Adipocyte (in vitro differentiated cells): ENCODE measurements around the gene THRB.
A peak's percentile ranks its signal among the peaks of the same experiment; 100 is the strongest.

Experiments
- DNase-seq: peaks from one replicate; pipeline ENCODE4 v3.0.0-alpha.2; 2015; ENCODE audit warnings: low read depth
- H3K27me3 ChIP-seq: replicated peaks from 2 replicates; pipeline ENCODE4 v1.7.0; 2013; ENCODE audit warnings: mild to moderate bottlenecking, low read length, moderate library complexity; ENCODE audit not compliant: control insufficient read depth, insufficient read depth
- H3K36me3 ChIP-seq: 2 replicates; pipeline ENCODE4 v1.7.0; 2013; ENCODE audit warnings: low read length, mild to moderate bottlenecking, moderate library complexity; ENCODE audit not compliant: control insufficient read depth, insufficient read depth, severe bottlenecking
- H3K4me1 ChIP-seq: 2 replicates; pipeline ENCODE4 v1.7.0; 2013; ENCODE audit warnings: mild to moderate bottlenecking, low read length, moderate library complexity; ENCODE audit not compliant: control insufficient read depth, insufficient read depth
- H3K4me3 ChIP-seq: 2 replicates; pipeline ENCODE4 v1.7.0; 2013; ENCODE audit warnings: mild to moderate bottlenecking, low read length, moderate library complexity
- H3K9ac ChIP-seq: 2 replicates; pipeline ENCODE4 v1.7.0; 2013; ENCODE audit warnings: mild to moderate bottlenecking, low read length, moderate library complexity
- H3K9me3 ChIP-seq: 2 replicates; pipeline ENCODE4 v1.7.0; 2013; ENCODE audit warnings: mild to moderate bottlenecking, low read length, moderate library complexity; ENCODE audit not compliant: control insufficient read depth

Gene THRB

GRCh38 chr3:24359102-24359501 is 135.5 kb downstream of the THRB start:
- Histone ChIP-seq H3K9me3 (no peaks in the 10 kb centered on the region), H3K36me3 (no peaks in the 10 kb centered on the region), H3K4me1 (peaks cover 20% of the 10 kb centered on the region), H3K4me3 (no peak overlapping the region), H3K9ac (no peak overlapping the region), H3K27me3 (no peaks in the 10 kb centered on the region)
- DNase-seq, result no peak

- Histone ChIP-seq H3K27me3 (no peaks in the 10 kb centered on the region), H3K36me3 (no peaks in the 10 kb centered on the region), H3K9me3 (no peaks in the 10 kb centered on the region), H3K9ac (no peak overlapping the region), H3K4me3 (no peak overlapping the region), H3K4me1 (peaks cover 9% of the 10 kb centered on the region)
- DNase-seq, result no peak
Measured at GRCh38 chr3:24357635-24358034, 137.0 kb downstream of the THRB start.

- Histone ChIP-seq H3K9ac (no peak overlapping the region), H3K4me3 (no peak overlapping the region), H3K36me3 (no peaks in the 10 kb centered on the region), H3K9me3 (no peaks in the 10 kb centered on the region), H3K4me1 (peaks cover 15% of the 10 kb centered on the region), H3K27me3 (no peaks in the 10 kb centered on the region)
- DNase-seq, result no peak
Measured at GRCh38 chr3:24355806-24356205, 138.8 kb downstream of the THRB start.

GRCh38 chr3:24354230-24354629 is 140.4 kb downstream of the THRB start:
- DNase-seq, result no peak
- Histone ChIP-seq H3K36me3 (no peaks in the 10 kb centered on the region), H3K9ac (no peak overlapping the region), H3K27me3 (no peaks in the 10 kb centered on the region), H3K4me3 (no peak overlapping the region), H3K9me3 (no peaks in the 10 kb centered on the region), H3K4me1 (peaks cover 15% of the 10 kb centered on the region)

- no peak overlapping the region for H3K9ac ChIP-seq
- DNase-seq, result no peak
- no peaks in the 10 kb centered on the region for H3K9me3 ChIP-seq
- H3K4me1 ChIP-seq, result peaks cover 15% of the 10 kb centered on the region
- H3K36me3 ChIP-seq, result no peaks in the 10 kb centered on the region
- H3K4me3 ChIP-seq, result no peak overlapping the region
- H3K27me3 ChIP-seq, result no peaks in the 10 kb centered on the region
Measured at GRCh38 chr3:24352893-24353553, 141.6 kb downstream of the THRB start.

- no peaks in the 10 kb centered on the region for H3K36me3 ChIP-seq
- H3K9me3 ChIP-seq, result no peaks in the 10 kb centered on the region
- peak; percentile 15 for DNase-seq
- peak overlapping the region; percentile 13 for H3K9ac ChIP-seq
- peak overlapping the region; percentile 46 for H3K4me3 ChIP-seq
- no peaks in the 10 kb centered on the region for H3K27me3 ChIP-seq
- peaks cover 15% of the 10 kb centered on the region for H3K4me1 ChIP-seq
Measured at GRCh38 chr3:24351779-24352469, 142.7 kb downstream of the THRB start.

- Histone ChIP-seq H3K9me3 (no peaks in the 10 kb centered on the region), H3K4me1 (peaks cover 23% of the 10 kb centered on the region), H3K4me3 (no peak overlapping the region)
Measured at GRCh38 chr3:24349367-24350019, 145.2 kb downstream of the THRB start.

GRCh38 chr3:24348348-24348747 is 146.3 kb downstream of the THRB start:
- H3K27me3 ChIP-seq, result no peaks in the 10 kb centered on the region
- no peak overlapping the region for H3K4me3 ChIP-seq
- H3K9me3 ChIP-seq, result no peaks in the 10 kb centered on the region
- H3K36me3 ChIP-seq, result no peaks in the 10 kb centered on the region
- no peak overlapping the region for H3K9ac ChIP-seq
- no peak for DNase-seq
- H3K4me1 ChIP-seq, result peaks cover 26% of the 10 kb centered on the region

More at GRCh38 chr3:24349367-24350019, 145.2 kb downstream of the THRB start:
- Histone ChIP-seq H3K36me3 (no peaks in the 10 kb centered on the region), H3K9ac (no peak overlapping the region), H3K27me3 (no peaks in the 10 kb centered on the region)
- DNase-seq, result no peak

- H3K9ac ChIP-seq, result no peak overlapping the region
- H3K27me3 ChIP-seq, result no peaks in the 10 kb centered on the region
- H3K36me3 ChIP-seq, result no peaks in the 10 kb centered on the region
- peak overlapping the region; percentile 25 for H3K4me3 ChIP-seq
- H3K9me3 ChIP-seq, result no peaks in the 10 kb centered on the region
- peaks cover 17% of the 10 kb centered on the region for H3K4me1 ChIP-seq
- no peak for DNase-seq
Measured at GRCh38 chr3:24344784-24345439, 149.7 kb downstream of the THRB start.

GRCh38 chr3:24343084-24343783 is 151.4 kb downstream of the THRB start:
- Histone ChIP-seq H3K36me3 (no peaks in the 10 kb centered on the region), H3K4me3 (no peak overlapping the region), H3K9ac (no peak overlapping the region), H3K27me3 (no peaks in the 10 kb centered on the region), H3K4me1 (peaks cover 26% of the 10 kb centered on the region), H3K9me3 (no peaks in the 10 kb centered on the region)
- DNase-seq, result peak; percentile 41

- Histone ChIP-seq H3K4me1 (peaks cover 28% of the 10 kb centered on the region), H3K36me3 (no peaks in the 10 kb centered on the region), H3K9me3 (no peaks in the 10 kb centered on the region), H3K4me3 (no peak overlapping the region), H3K9ac (no peak overlapping the region), H3K27me3 (no peaks in the 10 kb centered on the region)
- DNase-seq, result no peak
Measured at GRCh38 chr3:24342275-24342674, 152.4 kb downstream of the THRB start.
